ENCODE results near the gene POLD3. TPM values are rescaled to one million over a fixed set of nuclear protein-coding genes. Genes with fewer than 3 reads are reported as not detected.

Gene POLD3
- total RNA-seq, 6 donors from 2014 or later, result 7.4 to 20.8 (median 16.4) TPM

- no peak for ATAC-seq (ENCODE audit: low FRiP score in 2 of 2)
- TF ChIP-seq EP300 (IDR thresholded peaks at IDR 0.05) (no peak), POLR2A (IDR thresholded peaks at IDR 0.05) (no peak), POLR2AphosphoS5 (IDR thresholded peaks at IDR 0.05) (no peak), CTCF (IDR thresholded peaks at IDR 0.05) (no peak)
- Histone ChIP-seq H3K4me3 (no peak overlapping the region), H3K27me3 (no peaks in the 10 kb centered on the region), H3K4me1 (peaks cover 4 to 11% (median 10%) of the 10 kb centered on the region in 4 donors), H3K9me3 (no peaks in the 10 kb centered on the region), H3K27ac (no peak overlapping the region), H3K36me3 (no peaks in the 10 kb centered on the region)
- no peak for DNase-seq
- 55 to 65% methylated on average over 4 of the region's 4 CpGs for WGBS, 2 donors
Measured at GRCh38 chr11:74691755-74692154, 99.4 kb downstream of the POLD3 start.

Small RNA genes lying within 50 kb of the gene (small RNA-seq; reads per million reads assigned to genes)
- gene RANP3 (0 reads per million in 4 donors), gene RN7SKP297 (0 reads per million in 4 donors)

Other genes with a start within 250 kb of the POLD3 start
- gene PGM2L1, start 194.1 kb upstream of the POLD3 start, total RNA-seq, result 1 to 10 TPM; 1.0 to 8.8 (median 5.8) TPM
- gene KCNE3, start 125.0 kb upstream of the POLD3 start, total RNA-seq, result 10 to 100 TPM; 14.3 to 33.3 (median 20.0) TPM
- gene LIPT2, start 98.9 kb upstream of the POLD3 start, total RNA-seq, result 1 to 10 TPM; 3.3 to 8.5 (median 6.3) TPM
- gene CHRDL2, start 138.8 kb downstream of the POLD3 start, total RNA-seq, result 1 to 10 TPM in 3 of 6 donors, not detected in 3; 1.3 to 3.1 (median 1.5) TPM
- gene RNF169, start 156.3 kb downstream of the POLD3 start, total RNA-seq, result 10 to 100 TPM; 13.4 to 34.3 (median 22.8) TPM

All from upper lobe of left lung (tissue), 6 donors.